DMS53 (cell line): ENCODE data around the gene CFAP69.
"Not testable (repeated sequence)": the region's sequence is repeated elsewhere in the genome, so short reads cannot be mapped to it uniquely, and the experiment has no call there.

Experiments used
- DNase-seq: peaks from one replicate; lab custom pipeline; 2025; lab: John Stamatoyannopoulos, UW

Gene CFAP69

GRCh38 chr7:90231304-90231703 lies 13.7 kb upstream of the CFAP69 start:
- peak; percentile 27 for DNase-seq

- no peak for DNase-seq
These were observed 12.5 kb upstream of the CFAP69 start for GRCh38 chr7:90232430-90232829.

- DNase-seq: no peak
These were observed 11.4 kb upstream of the CFAP69 start for GRCh38 chr7:90233569-90233968.

- no peak for DNase-seq
These were observed 8.2 kb upstream of the CFAP69 start for GRCh38 chr7:90236721-90237289.

GRCh38 chr7:90238022-90238421 lies 7.0 kb upstream of the CFAP69 start:
- no peak for DNase-seq

GRCh38 chr7:90238583-90238982 lies 6.4 kb upstream of the CFAP69 start:
- no peak for DNase-seq

- DNase-seq: no peak
These were observed 5.9 kb upstream of the CFAP69 start for GRCh38 chr7:90239050-90239449.

- no peak for DNase-seq
These were observed 5.2 kb upstream of the CFAP69 start for GRCh38 chr7:90239625-90240228.

- DNase-seq: no peak
These were observed 2.4 kb upstream of the CFAP69 start for GRCh38 chr7:90242369-90243168.

- DNase-seq: no peak
These were observed 1.4 kb upstream of the CFAP69 start for GRCh38 chr7:90243556-90243955.

- DNase-seq: no peak
These were observed 437 bp upstream of the CFAP69 start for GRCh38 chr7:90244565-90244908.

- DNase-seq: no peak
These were observed 1.2 kb downstream of the CFAP69 start for GRCh38 chr7:90246171-90246570.

- DNase-seq: no peak
These were observed 3.7 kb downstream of the CFAP69 start for GRCh38 chr7:90248706-90249105.

- no peak for DNase-seq
These were observed 5.8 kb downstream of the CFAP69 start for GRCh38 chr7:90250601-90251303.

GRCh38 chr7:90251304-90251635 lies 6.3 kb downstream of the CFAP69 start:
- DNase-seq: no peak

GRCh38 chr7:90256011-90256410 lies 11.0 kb downstream of the CFAP69 start:
- not testable (repeated sequence) for DNase-seq

GRCh38 chr7:90256778-90257177 lies 11.8 kb downstream of the CFAP69 start:
- DNase-seq: no peak

GRCh38 chr7:90261441-90261840 lies 16.5 kb downstream of the CFAP69 start:
- no peak for DNase-seq

- peak; percentile 67 for DNase-seq
These were observed 17.5 kb downstream of the CFAP69 start for GRCh38 chr7:90262438-90262837.

GRCh38 chr7:90266808-90267207 lies 21.8 kb downstream of the CFAP69 start:
- DNase-seq: no peak

- DNase-seq: no peak
These were observed 22.4 kb downstream of the CFAP69 start for GRCh38 chr7:90267263-90267858.

GRCh38 chr7:90269163-90269562 lies 24.2 kb downstream of the CFAP69 start:
- DNase-seq: peak; percentile 11
